ENCODE results near the gene TMA7B.

DNA sequence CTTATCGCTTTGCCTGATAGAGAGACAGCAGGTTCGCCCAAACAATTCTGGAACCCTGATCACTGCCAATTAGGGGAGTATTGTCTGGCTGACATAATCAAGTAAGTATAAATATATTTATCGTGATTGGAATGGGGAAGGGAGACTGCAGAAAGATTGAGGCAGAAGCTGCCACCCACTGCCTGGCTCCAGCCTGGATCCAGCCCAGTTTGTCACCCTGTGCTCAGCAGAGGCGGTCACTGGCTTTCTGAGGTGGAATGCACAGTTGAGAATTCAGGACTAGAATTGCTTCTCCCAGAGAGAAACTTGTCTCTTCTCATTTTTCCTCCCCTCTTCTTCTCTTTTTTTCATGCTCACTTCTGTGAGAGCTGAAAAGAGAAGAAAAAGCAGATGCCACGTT, 33.4 kb upstream of the TMA7B start:
- no peak for TF ChIP-seq CTCF (IDR thresholded peaks at IDR 0.05)
- no peak for TF ChIP-seq POLR2A (IDR thresholded peaks at IDR 0.05)
